ENCODE measurements around the gene CSRP3. TPM values are rescaled to one million over a fixed set of nuclear protein-coding genes. Genes with fewer than 3 reads are reported as not detected.

The CSRP3 gene
- total RNA-seq, 6 experiments from 2014 or later: 0.22 to 0.81 TPM; not detected in 4

GRCh38 chr11:19229671-19230070, 27.9 kb upstream of the CSRP3 start:
- Histone ChIP-seq H3K27ac (no peak overlapping the region), H3K4me1 (no peaks in the 10 kb centered on the region), H3K36me3 (no peaks in the 10 kb centered on the region), H3K9me3 (no peaks in the 10 kb centered on the region), H3K27me3 (no peaks in the 10 kb centered on the region), H3K4me3 (no peak overlapping the region)
- no peak for DNase-seq
- ATAC-seq: no peak
- WGBS (ENCODE audit: insufficient coverage, low coverage, low lambda C conversion rate, missing lambda C conversion rate): 89% methylated on average over 2 of the region's 5 CpGs
- no peak for TF ChIP-seq POLR2A (IDR thresholded peaks at IDR 0.05)
- TF ChIP-seq, protein P1, sequence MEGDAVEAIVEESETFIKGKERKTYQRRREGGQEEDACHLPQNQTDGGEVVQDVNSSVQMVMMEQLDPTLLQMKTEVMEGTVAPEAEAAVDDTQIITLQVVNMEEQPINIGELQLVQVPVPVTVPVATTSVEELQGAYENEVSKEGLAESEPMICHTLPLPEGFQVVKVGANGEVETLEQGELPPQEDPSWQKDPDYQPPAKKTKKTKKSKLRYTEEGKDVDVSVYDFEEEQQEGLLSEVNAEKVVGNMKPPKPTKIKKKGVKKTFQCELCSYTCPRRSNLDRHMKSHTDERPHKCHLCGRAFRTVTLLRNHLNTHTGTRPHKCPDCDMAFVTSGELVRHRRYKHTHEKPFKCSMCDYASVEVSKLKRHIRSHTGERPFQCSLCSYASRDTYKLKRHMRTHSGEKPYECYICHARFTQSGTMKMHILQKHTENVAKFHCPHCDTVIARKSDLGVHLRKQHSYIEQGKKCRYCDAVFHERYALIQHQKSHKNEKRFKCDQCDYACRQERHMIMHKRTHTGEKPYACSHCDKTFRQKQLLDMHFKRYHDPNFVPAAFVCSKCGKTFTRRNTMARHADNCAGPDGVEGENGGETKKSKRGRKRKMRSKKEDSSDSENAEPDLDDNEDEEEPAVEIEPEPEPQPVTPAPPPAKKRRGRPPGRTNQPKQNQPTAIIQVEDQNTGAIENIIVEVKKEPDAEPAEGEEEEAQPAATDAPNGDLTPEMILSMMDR (IDR thresholded peaks at IDR 0.05): no peak
- intact Hi-C loops (cut with DNase I): no loop called here

- intact Hi-C loops (cut with DNase I): no loop called here
- no peak overlapping the region for H3K4me3 ChIP-seq
- H3K4me1 ChIP-seq: no peaks in the 10 kb centered on the region
- TF ChIP-seq, protein P1 (IDR thresholded peaks at IDR 0.05): no peak
- no peak for TF ChIP-seq POLR2A (IDR thresholded peaks at IDR 0.05)
- H3K27me3 ChIP-seq: no peaks in the 10 kb centered on the region
- no peak overlapping the region for H3K27ac ChIP-seq
- WGBS (ENCODE audit: insufficient coverage, low coverage, low lambda C conversion rate, missing lambda C conversion rate): 77% methylated on average over 3 of the region's 3 CpGs
- ATAC-seq: no peak
- H3K36me3 ChIP-seq: no peaks in the 10 kb centered on the region
- H3K9me3 ChIP-seq: no peaks in the 10 kb centered on the region
- DNase-seq: no peak
These were observed 27.2 kb upstream of the CSRP3 start for GRCh38 chr11:19228968-19229367.

DNA sequence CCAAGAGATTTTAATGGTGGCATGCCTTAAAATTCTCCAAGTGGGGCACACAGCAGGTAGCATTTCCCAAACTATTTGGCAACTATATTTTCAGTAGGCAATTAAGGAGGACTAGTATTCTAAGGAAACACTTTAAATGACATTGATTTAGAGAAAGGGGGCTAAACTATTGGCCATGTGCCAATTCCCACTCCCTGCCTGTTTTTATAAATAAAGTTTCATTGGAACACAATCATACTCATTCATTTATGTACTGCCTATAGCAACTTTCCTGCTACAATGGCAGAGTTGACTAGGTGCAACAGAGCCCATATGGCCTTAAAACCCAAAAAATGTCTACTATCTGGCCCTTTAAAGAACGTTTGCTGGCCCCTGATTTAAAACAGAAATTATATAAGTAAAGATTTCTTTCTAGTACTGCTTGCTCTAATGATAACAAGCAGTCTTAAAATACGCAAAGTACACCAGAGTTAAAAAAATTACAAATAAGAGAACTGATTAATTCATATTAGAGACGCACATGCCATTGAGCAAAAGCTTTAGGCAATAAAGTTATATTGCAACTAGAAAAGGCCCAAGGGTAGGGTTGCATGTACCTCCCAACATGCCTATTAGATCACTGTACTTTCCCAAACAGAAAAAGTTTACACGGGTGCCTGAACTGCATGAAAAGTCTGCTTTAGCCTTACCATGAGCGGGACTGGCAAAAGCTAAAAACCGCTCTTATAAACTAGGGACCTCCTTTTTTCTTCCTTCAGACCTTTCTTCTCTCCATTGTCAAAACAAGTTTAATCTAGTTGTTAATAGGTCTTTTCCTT, 24.8 kb upstream of the CSRP3 start:
- no peaks in the 10 kb centered on the region for H3K4me1 ChIP-seq
- H3K9me3 ChIP-seq: no peaks in the 10 kb centered on the region
- TF ChIP-seq, protein P1 (IDR thresholded peaks at IDR 0.05): no peak
- TF ChIP-seq POLR2A (IDR thresholded peaks at IDR 0.05): no peak
- intact Hi-C loops (cut with DNase I): no loop called here
- H3K36me3 ChIP-seq: no peaks in the 10 kb centered on the region
- no peak for DNase-seq
- no peak overlapping the region for H3K4me3 ChIP-seq
- no peak overlapping the region for H3K27ac ChIP-seq
- ATAC-seq: no peak
- H3K27me3 ChIP-seq: no peaks in the 10 kb centered on the region
- WGBS (ENCODE audit: insufficient coverage, low coverage, low lambda C conversion rate, missing lambda C conversion rate): 87% methylated on average over 6 of the region's 6 CpGs

GRCh38 chr11:19225581-19225980, 23.8 kb upstream of the CSRP3 start:
- no peak for ATAC-seq
- H3K9me3 ChIP-seq: no peaks in the 10 kb centered on the region
- H3K36me3 ChIP-seq: no peaks in the 10 kb centered on the region
- TF ChIP-seq, protein P1 (IDR thresholded peaks at IDR 0.05): no peak
- TF ChIP-seq POLR2A (IDR thresholded peaks at IDR 0.05): no peak
- H3K4me1 ChIP-seq: no peaks in the 10 kb centered on the region
- DNase-seq: no peak
- H3K4me3 ChIP-seq: no peak overlapping the region
- H3K27ac ChIP-seq: no peak overlapping the region
- 96% methylated on average over 3 of the region's 3 CpGs for WGBS (ENCODE audit: insufficient coverage, low coverage, low lambda C conversion rate, missing lambda C conversion rate)
- H3K27me3 ChIP-seq: no peaks in the 10 kb centered on the region
- intact Hi-C loops (cut with DNase I): no loop called here

All from right lobe of liver (tissue), 6 donors.